OCI-LY1 (cell line): ENCODE measurements around the gene DOK6.

Source experiments
- H2AFZ ChIP-seq: fragments of 200-600 bp; sonication (generic), shearing (Covaris generic); 2 replicates; pipeline ENCODE4 v1.6.0; 2014; ENCODE audit warnings: antibody characterized with exemption, mild to moderate bottlenecking, low read length
- H3F3A ChIP-seq: fragments of 200-600 bp; sonication (generic), shearing (Covaris generic); 2 replicates; pipeline ENCODE4 v1.6.0; 2014; ENCODE audit warnings: mild to moderate bottlenecking, antibody characterized with exemption, low read length, moderate library complexity; ENCODE audit not compliant: insufficient read depth
- H3K27ac ChIP-seq: fragments of 200-600 bp; sonication (generic); 2 replicates; pipeline ENCODE4 v1.5.1; 2014; ENCODE audit warnings: low read length, mixed run types, mild to moderate bottlenecking, low read depth; ENCODE audit not compliant: poor library complexity, severe bottlenecking
- H3K27me3 ChIP-seq: fragments of 200-600 bp; sonication (generic); 2 replicates; pipeline ENCODE4 v1.6.0; 2014; ENCODE audit warnings: antibody characterized with exemption, mild to moderate bottlenecking, low read length, moderate library complexity; ENCODE audit not compliant: insufficient read depth
- H3K36me3 ChIP-seq: fragments of 200-600 bp; sonication (generic); 2 replicates; pipeline ENCODE4 v1.6.1; 2014; ENCODE audit warnings: mild to moderate bottlenecking, antibody characterized with exemption, low read length, moderate library complexity, mixed read lengths; ENCODE audit not compliant: insufficient read depth
- H3K4me1 ChIP-seq: fragments of 200-600 bp; sonication (generic); 2 replicates; pipeline ENCODE4 v1.5.1; 2014; ENCODE audit warnings: mild to moderate bottlenecking, low read length, moderate library complexity; ENCODE audit not compliant: insufficient read depth, severe bottlenecking
- H3K4me2 ChIP-seq: fragments of 200-600 bp; sonication (generic), shearing (Covaris generic); 2 replicates; pipeline ENCODE4 v1.6.1; 2014; ENCODE audit warnings: low read length
- H3K4me3 ChIP-seq: fragments of 200-600 bp; sonication (generic); 2 replicates; pipeline ENCODE4 v1.5.1; 2014; ENCODE audit warnings: low read length, low read depth, mild to moderate bottlenecking, mixed read lengths; ENCODE audit not compliant: poor library complexity, severe bottlenecking
- H3K79me2 ChIP-seq: fragments of 200-600 bp; shearing (Covaris generic); 2 replicates; pipeline ENCODE4 v1.6.1; 2016; ENCODE audit warnings: mixed run types, low read length, mixed read lengths; ENCODE audit not compliant: insufficient read depth
- H3K9ac ChIP-seq: fragments of 200-600 bp; sonication (generic), shearing (Covaris generic); 2 replicates; pipeline ENCODE4 v1.6.1; 2014; ENCODE audit warnings: mild to moderate bottlenecking, low read length, mixed read lengths
- H3K9me2 ChIP-seq: fragments of 200-600 bp; sonication (generic), shearing (Covaris generic); 2 replicates; pipeline ENCODE4 v1.6.1; 2014; ENCODE audit warnings: low read depth, mild to moderate bottlenecking, low read length, mixed read lengths
- H3K9me3 ChIP-seq: fragments of 200-600 bp; shearing (Covaris generic); 2 replicates; pipeline ENCODE4 v1.6.1; 2014; ENCODE audit warnings: low read length, mixed read lengths
- H4K20me1 ChIP-seq: fragments of 200-600 bp; sonication (generic), shearing (Covaris generic); 2 replicates; pipeline ENCODE4 v1.6.0; 2016; ENCODE audit warnings: mild to moderate bottlenecking, low read length; ENCODE audit not compliant: insufficient read depth
- CTCF ChIP-seq: fragments of 200-600 bp; sonication (generic), shearing (Covaris generic); IDR thresholded peaks from 2 replicates; pipeline ENCODE4 v1.5.1; 2017; ENCODE audit warnings: mild to moderate bottlenecking, antibody characterized with exemption, low read length, moderate library complexity, mixed read lengths
- EZH2 ChIP-seq: fragments of 200-600 bp; sonication (generic), shearing (Covaris generic); IDR thresholded peaks from 2 replicates; pipeline ENCODE4 v1.8.0; 2017; ENCODE audit warnings: borderline replicate concordance, mixed run types, mild to moderate bottlenecking, antibody characterized with exemption, low read length, moderate library complexity, mixed read lengths

DOK6 gene

DNA sequence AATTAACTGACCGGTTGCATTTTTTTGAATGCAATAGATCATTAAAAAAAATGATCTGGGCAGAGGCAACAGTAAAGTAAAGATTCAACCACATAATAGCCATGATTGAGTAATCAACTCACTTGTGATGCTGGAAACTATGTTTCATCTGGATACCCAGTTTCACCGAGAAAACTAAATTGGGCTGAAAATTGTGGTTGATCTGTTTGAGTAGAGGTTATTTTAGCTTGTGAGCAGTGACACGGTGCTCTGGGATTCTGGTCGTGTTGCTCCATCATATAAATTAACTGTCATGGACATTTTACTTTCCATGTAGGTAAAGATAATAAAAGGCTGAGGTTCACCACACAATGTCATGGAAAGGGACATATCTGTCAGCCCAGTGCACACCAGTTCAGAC, 488.3 kb downstream of the DOK6 start:
- Histone ChIP-seq H3K36me3 (no peaks in the 10 kb centered on the region), H3F3A (no peaks in the 10 kb centered on the region), H3K9me2 (no peaks in the 10 kb centered on the region), H3K9me3 (no peaks in the 10 kb centered on the region), H3K4me2 (no peak overlapping the region), H3K79me2 (no peaks in the 10 kb centered on the region), H3K27ac (no peak overlapping the region), H3K9ac (no peak overlapping the region), H3K4me3 (no peak overlapping the region), H4K20me1 (no peaks in the 10 kb centered on the region), H2AFZ (no peak overlapping the region), H3K4me1 (no peaks in the 10 kb centered on the region), H3K27me3 (no peaks in the 10 kb centered on the region)
- TF ChIP-seq CTCF, result no peak
- no peak for TF ChIP-seq EZH2

DNA sequence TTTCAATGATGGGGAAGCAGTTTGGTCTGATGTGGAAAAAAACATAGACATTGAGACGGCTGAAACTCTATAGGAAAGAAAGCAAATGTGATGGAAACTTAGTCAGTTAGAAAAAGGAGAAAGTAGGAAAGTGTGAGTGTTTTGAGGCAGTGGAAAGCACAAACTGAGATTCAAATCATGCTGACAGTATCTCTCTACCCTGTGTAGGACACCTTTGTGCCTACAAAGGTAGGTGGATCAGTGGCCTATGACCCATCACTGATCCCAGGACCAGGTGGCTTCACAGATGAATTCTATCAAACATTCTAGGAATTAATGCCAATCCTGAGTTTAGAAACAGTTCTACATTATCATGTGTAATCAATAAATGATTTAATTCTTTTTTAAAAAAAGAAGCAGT, 489.9 kb downstream of the DOK6 start:
- no peak overlapping the region for H3K27ac ChIP-seq
- no peak overlapping the region for H2AFZ ChIP-seq
- H3K79me2 ChIP-seq, result no peaks in the 10 kb centered on the region
- TF ChIP-seq CTCF (no peak), EZH2 (no peak)
- no peaks in the 10 kb centered on the region for H3F3A ChIP-seq
- H3K9me2 ChIP-seq, result no peaks in the 10 kb centered on the region
- no peak overlapping the region for H3K4me3 ChIP-seq
- H3K4me2 ChIP-seq, result no peak overlapping the region
- H3K36me3 ChIP-seq, result no peaks in the 10 kb centered on the region
- no peak overlapping the region for H3K9ac ChIP-seq
- H3K4me1 ChIP-seq, result no peaks in the 10 kb centered on the region
- H4K20me1 ChIP-seq, result no peaks in the 10 kb centered on the region
- no peaks in the 10 kb centered on the region for H3K27me3 ChIP-seq
- no peaks in the 10 kb centered on the region for H3K9me3 ChIP-seq

DNA sequence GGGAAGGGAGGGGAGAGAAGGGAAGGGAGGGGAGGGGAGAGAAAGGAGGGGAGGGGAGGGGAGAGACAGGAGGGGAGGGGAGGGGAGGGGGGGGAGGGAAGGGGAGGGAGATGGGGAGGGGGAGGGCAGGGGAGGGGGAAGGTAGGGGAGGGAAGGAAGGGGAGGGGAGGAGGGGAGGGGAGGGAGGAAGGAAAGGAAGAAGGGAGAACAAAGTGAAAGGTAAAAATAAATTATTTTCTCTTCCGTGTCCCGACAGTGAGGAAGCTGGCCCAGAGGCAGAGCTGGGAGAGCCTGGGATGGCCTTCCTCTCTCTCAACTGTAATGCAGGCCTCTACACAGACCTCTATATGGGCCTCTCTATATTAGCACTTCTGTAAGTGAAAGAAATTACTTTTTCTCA, 493.8 kb downstream of the DOK6 start:
- Histone ChIP-seq H3K27ac (no peak overlapping the region), H2AFZ (no peak overlapping the region), H3K36me3 (no peaks in the 10 kb centered on the region), H3K9ac (no peak overlapping the region), H3K27me3 (no peaks in the 10 kb centered on the region), H3F3A (no peaks in the 10 kb centered on the region), H3K4me1 (no peaks in the 10 kb centered on the region), H3K79me2 (no peaks in the 10 kb centered on the region), H3K9me3 (no peaks in the 10 kb centered on the region), H3K4me2 (no peak overlapping the region), H3K9me2 (no peaks in the 10 kb centered on the region), H3K4me3 (no peak overlapping the region), H4K20me1 (no peaks in the 10 kb centered on the region)
- TF ChIP-seq CTCF (no peak), EZH2 (no peak)
